ENCODE results near the gene RAI1.

Gene RAI1

GRCh38 chr17:17849147-17849820, 168.0 kb downstream of the RAI1 start:
- ChIA-PET CTCF (interaction anchor here (0.6 to 2.5 kb wide), 12 partner anchors 9 to 1652 kb away, joined by 3 to 12 read pairs (median 4); no protein-coding TSS in a partner anchor), POLR2A (interaction anchor here (0.6 to 6.2 kb wide), 6 partner anchors 8 to 167 kb away, joined by 3 to 31 read pairs (median 4); partner anchors contain the start of gene SREBF1)
- Histone ChIP-seq H3K4me3 (ENCODE audit: low read depth, low read length) (no peak overlapping the region), H3K9me3 (ENCODE audit: control insufficient read depth, insufficient read depth, low read depth, low read length) (no peaks in the 10 kb centered on the region), H3K27ac (ENCODE audit: extremely low read depth, low read depth, low read length) (peak overlapping the region; percentile 70), H3K4me1 (ENCODE audit: control insufficient read depth, insufficient read depth, low read length) (peaks cover 25% of the 10 kb centered on the region), H3K36me3 (ENCODE audit: control insufficient read depth in 2 of 2, insufficient read depth in 1 of 2, low read length in 2 of 2) (peaks cover 0 to 3% of the 10 kb centered on the region in 2 experiments; a peak in 1 of 3 replicates)
- TF ChIP-seq YY2 (tag by site-specific recombination; IDR thresholded peaks at IDR 0.05) (no peak), MEIS1 (CRISPR knock-in tag; IDR thresholded peaks at IDR 0.05; ENCODE audit: borderline replicate concordance) (no peak), ATF2 (tag by site-specific recombination; IDR thresholded peaks at IDR 0.05; ENCODE audit: low read depth) (no peak), ZNF404 (tag by site-specific recombination; IDR thresholded peaks at IDR 0.05) (no peak), ZNF221 (tag by site-specific recombination; IDR thresholded peaks at IDR 0.05; ENCODE audit: borderline replicate concordance) (no peak), ZNF394 (tag by site-specific recombination; IDR thresholded peaks at IDR 0.05; ENCODE audit: borderline replicate concordance) (peak; percentile 54; the same call in 1 of the 2 replicates), ZNF37A (tag by site-specific recombination; IDR thresholded peaks at IDR 0.05) (no peak), ZNF629 (tag by site-specific recombination; IDR thresholded peaks at IDR 0.05) (no peak; the same call in none of the 2 replicates), ZFHX2 (tag by site-specific recombination; conservative IDR thresholded peaks at IDR 0.05) (peak; percentile 92), TRIM28 (IDR thresholded peaks at IDR 0.05; ENCODE audit: borderline replicate concordance, low read length) (no peak), ZSCAN30 (tag by site-specific recombination; IDR thresholded peaks at IDR 0.05) (peak; percentile 94), ZSCAN16 (tag by site-specific recombination; IDR thresholded peaks at IDR 0.05) (peak; percentile 93), MZF1 (tag by site-specific recombination; IDR thresholded peaks at IDR 0.05; ENCODE audit: borderline replicate concordance) (no peak), ZNF776 (tag by site-specific recombination; IDR thresholded peaks at IDR 0.05; ENCODE audit: borderline replicate concordance) (no peak), ZNF639 (tag by site-specific recombination; IDR thresholded peaks at IDR 0.05) (0 out of 2 replicates have a peak, but pooled peaks have one; percentile 30), ZNF449 (tag by site-specific recombination; IDR thresholded peaks at IDR 0.05) (peak; percentile 24; the same call in 1 of the 2 replicates), ZNF302 (tag by site-specific recombination; IDR thresholded peaks at IDR 0.05; ENCODE audit: low read depth) (no peak), ZFP69B (tag by site-specific recombination; IDR thresholded peaks at IDR 0.05) (0 out of 2 replicates have a peak, but pooled peaks have one; percentile 37), ZNF585B (tag by site-specific recombination; IDR thresholded peaks at IDR 0.05) (no peak), ZNF239 (tag by site-specific recombination; IDR thresholded peaks at IDR 0.05) (no peak), TSHZ1 (tag by site-specific recombination; IDR thresholded peaks at IDR 0.05; ENCODE audit: borderline replicate concordance) (no peak; the same call in 1 of the 2 replicates), ZNF24 (tag by site-specific recombination; IDR thresholded peaks at IDR 0.05) (peak; percentile 71), PRDM1 (tag by site-specific recombination; IDR thresholded peaks at IDR 0.05) (no peak), GLIS1 (tag by site-specific recombination; IDR thresholded peaks at IDR 0.05) (peak; percentile 92), RBAK (tag by site-specific recombination; IDR thresholded peaks at IDR 0.05) (no peak), ZBTB8A (tag by site-specific recombination; IDR thresholded peaks at IDR 0.05) (peak; percentile 72), ZNF580 (tag by site-specific recombination; IDR thresholded peaks at IDR 0.05) (no peak), ZNF544 (tag by site-specific recombination; IDR thresholded peaks at IDR 0.05) (no peak), ZNF670 (tag by site-specific recombination; IDR thresholded peaks at IDR 0.05; ENCODE audit: low read depth) (no peak)

Measured in HEK293 (cell line).